Activated naive CD4-positive, alpha-beta T cell treated with anti-CD3 and anti-CD28 coated beads, Interleukin-2, amount 50 U/mL, for 16 hours (primary cell): ENCODE results near the gene ASCL5.

Experiments used
- DNase-seq: peaks from one replicate; pipeline ENCODE4 v3.0.0-alpha.2; 2020

The ASCL5 gene

DNA sequence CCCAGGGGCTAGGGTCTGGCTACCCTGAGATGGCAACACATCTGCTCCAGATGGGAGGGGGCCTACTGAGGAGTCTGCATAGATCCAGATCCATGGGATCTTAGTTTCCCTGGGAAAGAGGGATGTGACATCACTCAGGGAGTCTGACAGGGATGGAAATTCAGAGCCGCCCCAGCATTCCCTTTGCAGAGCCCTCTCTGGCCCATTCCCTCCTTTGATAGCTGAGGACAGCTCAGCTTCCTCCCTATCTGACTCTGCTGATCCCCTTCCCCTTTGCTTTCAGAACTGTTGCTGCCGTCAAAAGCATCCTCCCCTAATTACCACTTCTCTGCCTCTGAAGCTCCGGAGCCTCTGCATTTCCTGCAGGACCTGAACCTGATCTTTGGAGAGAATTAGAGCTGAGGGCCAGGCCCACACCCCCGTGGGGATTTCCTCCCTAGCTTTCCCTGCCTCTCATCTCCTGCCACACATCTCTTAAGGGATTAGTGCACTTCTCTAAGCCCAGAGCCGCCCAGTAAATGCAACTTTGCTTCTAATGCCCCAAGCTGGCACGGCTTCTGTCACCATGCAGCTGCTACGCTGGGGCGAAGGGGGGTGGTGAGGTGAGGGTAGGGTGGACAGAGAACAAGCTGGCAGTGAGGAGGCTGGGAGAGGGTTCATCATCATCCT lies 9.5 kb upstream of the ASCL5 start:
- no peak for DNase-seq

DNA sequence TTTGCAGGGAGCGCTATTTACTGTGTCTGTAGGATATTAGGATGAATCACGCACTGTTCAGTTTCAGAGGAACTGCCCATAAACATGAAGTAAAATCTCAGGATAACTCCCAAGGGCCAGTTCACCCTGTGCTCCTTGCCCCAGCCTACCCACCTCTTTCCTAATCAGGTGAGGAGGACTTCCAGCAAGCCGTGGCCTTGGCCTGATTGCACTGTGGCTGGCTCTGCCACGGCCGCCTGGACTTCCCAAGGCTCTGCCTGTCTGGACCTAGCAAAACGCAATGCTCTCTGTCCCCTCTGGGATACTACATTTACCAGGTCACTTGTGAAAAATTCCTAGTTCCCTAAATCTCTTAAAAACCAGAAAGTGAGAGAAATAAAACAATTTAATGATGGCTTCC lies 7.4 kb upstream of the ASCL5 start:
- no peak for DNase-seq

DNA sequence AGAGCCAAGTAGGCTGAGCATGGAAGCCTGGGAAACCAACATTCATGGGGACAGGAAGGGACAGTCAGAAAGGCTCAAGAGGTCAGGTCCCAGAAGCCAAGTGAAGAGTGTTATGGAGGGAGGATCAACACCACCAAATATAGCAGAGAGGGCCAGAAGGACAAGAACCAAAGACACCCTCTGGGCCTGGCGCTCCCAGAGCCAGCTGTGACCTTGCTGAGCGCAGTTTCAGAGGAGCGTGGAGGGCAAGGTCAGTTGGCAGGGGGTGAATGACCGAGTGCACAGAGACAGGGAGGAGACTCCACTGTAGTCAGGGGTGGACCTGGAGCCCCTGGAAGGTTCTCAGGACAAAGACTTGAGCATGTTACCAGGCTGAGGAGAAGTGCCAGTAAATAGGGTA lies 4.4 kb upstream of the ASCL5 start:
- DNase-seq = no peak

DNA sequence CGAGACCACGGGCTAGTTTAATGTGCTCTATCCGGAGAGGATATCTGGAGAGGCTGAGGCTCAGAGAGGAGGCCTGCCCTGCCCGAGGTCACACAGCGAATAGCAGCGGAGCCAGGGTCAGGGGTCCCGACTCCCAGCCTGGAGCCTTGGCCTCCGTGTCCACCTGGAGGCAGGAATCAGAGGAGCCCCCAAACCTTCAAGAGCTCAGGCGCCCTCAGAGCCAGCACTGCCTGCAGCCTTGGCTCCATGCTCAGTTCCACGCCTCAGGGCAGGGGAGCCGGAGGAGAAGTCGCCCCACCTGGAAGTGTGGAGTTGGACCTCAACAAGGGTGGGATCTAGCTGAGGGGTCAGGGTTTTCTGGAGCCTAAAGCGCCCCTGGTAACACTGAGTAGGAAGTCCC lies 2.0 kb upstream of the ASCL5 start:
- DNase-seq = no peak

DNA sequence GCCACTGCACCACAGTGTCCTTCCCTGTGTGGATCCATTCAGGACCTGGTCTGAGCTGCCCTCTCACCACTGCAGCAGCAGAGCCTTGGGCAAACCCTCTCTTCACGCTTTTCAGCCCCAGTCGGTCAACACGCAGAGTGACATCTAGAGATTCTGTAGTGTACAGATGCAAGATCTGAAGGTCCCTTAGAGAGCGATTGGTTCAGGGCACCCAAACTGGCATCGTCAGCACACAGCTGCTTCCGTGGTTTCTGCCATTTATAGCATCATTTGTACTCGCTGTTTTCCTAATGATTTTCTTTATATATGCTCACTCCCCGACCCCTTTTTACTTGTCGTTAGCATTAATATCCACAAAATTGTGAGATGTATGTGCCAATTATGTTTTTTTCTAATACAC lies 1.5 kb upstream of the ASCL5 start:
- no peak for DNase-seq

DNA sequence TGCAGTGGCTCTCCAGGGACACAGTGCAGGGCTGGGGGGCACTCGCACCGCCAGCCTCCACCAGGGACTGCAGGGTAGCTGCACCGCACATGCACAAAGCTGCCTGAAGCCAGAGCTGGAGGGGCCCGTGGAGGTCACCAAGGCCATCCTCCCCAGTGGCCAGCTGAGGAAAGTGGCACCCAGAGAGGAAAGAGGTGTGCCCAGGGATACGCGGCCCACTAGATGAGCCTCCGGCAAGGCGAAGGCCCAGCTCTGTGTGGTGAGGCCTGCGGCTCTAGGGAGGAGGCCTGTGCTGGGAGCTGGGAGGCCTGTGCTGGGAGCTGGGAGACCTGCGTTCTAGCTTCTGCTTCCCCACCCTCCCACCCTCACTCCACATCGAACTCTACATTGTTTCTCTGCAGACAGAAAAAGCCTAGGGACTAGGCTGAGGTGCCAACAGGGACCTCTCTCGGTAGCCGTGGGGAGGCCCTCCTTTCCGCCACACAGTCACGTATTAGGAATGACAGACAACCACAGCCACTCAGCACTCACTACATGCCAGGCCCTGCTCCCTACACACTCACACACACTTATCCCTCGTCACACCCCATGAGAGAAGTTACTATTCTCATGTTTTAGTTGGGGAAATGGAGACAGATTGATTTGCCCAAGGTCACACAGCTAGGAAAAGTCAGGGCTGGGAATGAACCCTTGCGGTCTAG lies 921 bp upstream of the ASCL5 start:
- DNase-seq = no peak

DNA sequence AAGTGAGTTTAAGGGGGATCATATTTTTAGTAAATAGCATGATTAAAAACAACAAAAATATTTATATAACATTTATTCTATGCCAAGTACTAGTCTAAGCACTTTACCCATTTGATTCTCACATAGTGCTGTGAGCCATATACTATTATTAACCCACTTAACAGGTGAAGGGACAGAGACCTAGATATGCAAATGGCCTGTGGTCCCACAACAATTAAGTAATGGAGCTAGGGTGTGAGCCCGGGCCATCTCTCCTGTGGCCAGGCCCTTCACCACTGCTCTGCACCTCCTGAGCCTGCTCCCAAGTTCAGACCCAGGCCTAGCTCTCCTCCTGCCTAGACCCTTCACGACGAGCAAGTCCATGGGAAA lies 537 bp downstream of the ASCL5 start:
- no peak for DNase-seq

DNA sequence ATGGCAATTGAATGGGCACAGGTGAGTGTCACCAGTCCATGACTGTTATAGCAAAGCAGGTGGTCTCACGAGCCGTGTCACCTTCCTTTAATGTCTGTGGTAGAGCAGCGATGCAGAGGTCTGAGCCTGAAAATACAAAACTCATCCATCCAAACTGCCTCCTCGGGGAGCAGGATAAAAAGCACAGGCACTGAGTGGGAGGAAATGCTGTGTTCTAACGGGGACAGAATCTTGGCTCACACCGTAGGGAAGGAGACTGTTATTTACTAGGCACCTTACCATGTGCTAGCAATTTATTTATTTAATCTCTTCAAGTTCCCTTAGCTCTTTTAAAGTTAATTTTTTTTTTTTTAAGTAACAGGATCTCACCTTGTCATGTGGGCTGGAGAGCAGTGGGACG lies 1.2 kb downstream of the ASCL5 start:
- DNase-seq = no peak

DNA sequence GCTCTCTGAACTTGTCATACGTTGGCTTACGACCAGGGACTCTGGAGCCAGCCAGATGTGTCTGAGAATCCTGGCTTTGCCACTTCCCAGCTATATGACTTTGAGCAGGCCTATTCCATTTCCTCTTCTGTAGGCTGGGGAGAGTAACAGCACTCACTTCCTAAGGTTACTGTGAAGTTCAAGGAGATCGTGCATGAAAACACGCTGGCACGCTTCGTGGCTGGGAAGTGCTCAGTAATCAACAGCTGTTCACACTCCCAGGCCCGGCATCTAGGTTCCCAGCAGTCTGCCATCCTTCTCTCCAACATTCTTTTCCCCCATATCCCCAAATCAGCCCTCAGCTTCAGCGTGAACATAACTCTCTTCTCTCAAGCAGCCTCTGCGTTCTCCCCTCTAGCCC lies 2.0 kb downstream of the ASCL5 start:
- no peak for DNase-seq

DNA sequence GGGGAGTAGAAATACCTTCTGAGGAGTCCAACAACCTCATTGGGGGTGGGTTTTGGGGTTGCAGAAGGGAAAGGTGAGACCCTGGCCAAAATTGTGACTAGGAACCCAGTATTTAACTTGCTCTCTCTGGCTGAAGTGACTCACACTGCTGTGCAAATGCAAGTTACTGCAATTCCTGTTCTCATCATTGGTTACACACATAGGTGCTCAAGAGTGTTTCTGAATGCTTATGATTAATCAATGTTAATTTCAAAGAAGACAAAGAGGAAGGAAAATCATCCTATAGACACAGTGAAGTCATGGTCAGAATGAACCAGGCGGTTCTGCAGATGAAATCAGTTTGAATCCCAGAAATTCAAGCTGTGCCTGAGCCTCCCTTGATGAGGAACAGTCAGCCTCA lies 3.1 kb downstream of the ASCL5 start:
- no peak for DNase-seq

DNA sequence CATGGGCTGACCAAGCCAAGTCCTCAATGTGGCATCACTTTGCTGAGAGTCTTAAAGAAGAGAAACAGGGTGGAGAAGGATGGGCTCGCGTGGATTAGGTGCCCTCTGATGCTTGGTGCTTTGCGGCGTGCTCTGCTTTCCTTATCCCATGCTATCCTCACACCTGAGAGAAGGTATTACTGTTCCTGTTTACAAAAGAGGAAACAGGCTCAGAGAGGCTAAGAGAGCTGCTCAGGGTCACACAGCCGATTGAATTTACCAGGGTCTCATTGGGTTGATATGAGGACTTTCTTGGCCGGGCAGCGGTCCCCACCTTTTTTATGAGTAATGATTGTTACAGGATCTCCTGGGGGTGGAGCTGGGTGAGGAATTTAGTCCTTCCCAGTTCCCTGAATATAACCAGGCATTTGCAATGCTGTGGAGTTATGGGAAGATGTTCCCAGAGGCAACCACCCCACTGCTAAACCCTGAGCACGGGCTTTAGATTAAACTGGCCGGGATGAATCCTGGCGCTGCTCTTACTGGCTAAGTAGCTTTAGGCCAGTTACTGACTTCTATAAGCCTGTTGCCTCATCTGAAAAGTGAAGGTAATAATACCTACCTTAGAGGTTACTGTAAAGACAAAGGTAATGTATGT lies 4.5 kb downstream of the ASCL5 start:
- no peak for DNase-seq

DNA sequence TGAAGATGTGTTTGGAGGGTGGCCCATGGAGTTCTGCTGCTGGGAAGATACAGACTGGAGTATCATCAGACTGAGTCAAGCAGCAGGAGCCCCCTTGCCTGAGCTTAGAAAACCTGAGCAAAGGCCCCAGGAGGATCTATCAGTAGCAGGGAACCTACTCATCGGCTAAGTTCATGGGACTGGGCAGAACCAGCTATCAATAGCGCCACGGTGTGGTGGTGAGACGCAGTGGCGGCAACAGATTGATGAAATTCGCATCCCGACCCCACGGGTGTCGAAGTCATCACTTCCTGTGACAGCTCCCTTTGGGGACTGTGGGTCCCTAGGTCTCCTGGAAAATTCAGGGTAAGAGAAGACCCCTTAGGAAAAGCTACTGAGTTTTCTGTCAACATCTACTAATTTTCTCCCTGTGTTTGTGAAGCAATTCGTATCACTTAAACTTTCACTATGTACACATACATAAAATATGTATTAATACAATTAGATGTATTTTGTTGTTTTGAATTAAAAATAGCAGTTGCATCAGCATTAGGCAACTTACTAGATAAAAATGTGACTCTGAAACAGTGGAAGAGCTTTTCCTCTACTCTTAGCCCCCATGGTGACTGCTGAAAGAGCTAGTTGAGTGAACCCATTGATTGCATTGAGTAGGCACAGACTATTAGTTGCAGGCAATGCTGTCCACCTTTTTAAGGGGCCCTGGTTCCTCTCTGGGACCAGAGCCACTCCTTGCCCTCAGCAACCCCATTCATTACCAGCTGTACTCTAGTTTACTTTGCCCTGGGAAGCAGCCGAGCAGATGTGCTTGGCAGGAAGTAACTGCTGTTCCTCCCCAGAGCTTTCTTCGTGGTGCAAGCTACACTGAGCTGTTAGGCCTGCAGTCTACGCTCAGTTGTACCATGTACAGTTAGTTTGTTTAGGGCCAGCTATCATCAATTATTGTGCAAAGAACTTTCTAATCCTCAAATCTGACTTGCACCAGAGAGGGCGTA lies 7.5 kb downstream of the ASCL5 start:
- DNase-seq = peak; percentile 51

DNA sequence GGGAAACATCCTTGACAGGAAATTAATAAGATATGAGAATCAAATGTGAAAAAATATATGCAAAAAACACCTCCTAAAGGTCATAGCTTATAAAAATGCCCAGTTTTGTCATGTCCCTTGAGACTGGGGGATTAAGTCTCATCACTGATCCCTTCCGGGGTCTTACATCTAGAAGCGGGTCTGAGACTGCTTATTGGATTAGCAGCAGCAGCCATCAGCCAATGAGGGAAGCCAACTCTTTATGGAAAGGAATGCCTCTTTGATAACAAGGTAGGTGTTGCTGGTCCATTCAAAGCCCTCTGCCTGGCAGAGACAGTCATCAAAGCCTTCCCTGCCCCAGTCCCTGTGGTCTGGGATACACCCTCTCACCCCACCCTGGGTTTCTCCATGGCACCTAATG lies 10.9 kb downstream of the ASCL5 start:
- no peak for DNase-seq

DNA sequence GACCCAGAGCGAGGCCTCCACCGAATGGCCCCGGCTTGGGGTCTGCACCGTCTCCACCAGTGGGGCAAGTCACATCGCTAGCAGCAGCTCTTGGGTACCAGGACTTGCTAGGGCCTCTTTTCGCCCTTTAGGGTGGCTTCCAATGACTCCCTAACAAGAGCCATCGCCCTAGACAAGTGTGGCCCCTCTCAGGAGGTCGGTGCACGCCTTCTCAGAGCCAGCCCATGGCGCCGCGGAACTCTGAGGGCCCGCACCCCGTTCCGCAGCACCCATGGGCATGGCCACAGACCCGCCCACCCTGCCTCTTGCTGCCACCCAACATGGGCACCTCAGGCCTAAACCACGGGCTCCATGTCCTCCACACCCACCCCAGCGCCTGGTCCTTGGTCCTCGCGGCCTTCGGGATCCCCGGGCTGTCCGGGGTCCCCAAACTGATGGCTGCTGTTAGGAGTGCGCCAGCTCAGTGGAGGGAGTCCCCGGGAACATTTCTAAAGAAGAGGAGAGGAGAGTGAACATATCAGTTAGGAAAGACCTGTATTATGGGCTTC lies 11.5 kb downstream of the ASCL5 start:
- no peak for DNase-seq

DNA sequence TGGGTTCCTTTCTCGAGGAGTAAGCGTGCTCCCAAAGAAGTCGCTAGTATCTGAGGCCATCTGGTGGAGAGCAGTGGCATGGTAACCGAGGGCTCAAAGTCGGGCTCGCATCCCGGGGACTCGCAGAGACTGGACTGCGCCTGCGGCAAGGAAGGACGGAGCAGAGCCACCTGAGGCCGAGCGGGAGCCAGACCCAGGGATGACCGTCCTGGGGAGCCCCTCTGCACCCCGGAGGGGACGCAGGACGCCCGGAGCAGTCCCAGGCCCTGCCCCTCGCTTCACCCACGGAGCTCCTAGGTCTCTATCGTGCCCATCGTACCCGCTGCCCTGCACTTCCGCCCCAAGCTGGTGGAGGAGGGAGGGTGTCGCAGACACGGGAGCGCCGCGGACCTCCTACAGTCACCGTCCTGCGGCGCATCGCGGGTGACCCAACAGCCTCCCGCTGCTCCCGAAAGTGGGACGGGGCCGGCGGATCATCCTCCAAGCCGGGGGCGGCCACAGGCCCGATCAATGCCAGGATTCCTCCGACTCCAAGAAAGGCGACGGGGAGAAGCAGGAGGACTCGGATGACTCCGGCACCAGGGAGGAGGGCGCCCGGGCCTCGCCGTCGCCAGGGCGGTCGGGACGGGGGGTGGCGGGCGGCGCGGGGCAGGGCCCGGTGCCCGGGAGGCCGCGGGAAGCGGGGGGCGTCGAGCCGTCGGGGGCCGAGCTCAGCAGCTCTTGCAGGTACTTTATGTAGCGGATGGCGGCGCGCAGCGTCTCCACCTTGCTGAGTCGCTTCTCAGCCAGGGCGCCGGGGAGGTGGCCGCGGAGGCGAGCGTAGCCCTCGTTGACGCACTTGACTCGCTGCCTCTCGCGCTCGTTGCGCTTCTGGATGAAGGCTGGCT lies 12.5 kb downstream of the ASCL5 start:
- peak; percentile 75 for DNase-seq

DNA sequence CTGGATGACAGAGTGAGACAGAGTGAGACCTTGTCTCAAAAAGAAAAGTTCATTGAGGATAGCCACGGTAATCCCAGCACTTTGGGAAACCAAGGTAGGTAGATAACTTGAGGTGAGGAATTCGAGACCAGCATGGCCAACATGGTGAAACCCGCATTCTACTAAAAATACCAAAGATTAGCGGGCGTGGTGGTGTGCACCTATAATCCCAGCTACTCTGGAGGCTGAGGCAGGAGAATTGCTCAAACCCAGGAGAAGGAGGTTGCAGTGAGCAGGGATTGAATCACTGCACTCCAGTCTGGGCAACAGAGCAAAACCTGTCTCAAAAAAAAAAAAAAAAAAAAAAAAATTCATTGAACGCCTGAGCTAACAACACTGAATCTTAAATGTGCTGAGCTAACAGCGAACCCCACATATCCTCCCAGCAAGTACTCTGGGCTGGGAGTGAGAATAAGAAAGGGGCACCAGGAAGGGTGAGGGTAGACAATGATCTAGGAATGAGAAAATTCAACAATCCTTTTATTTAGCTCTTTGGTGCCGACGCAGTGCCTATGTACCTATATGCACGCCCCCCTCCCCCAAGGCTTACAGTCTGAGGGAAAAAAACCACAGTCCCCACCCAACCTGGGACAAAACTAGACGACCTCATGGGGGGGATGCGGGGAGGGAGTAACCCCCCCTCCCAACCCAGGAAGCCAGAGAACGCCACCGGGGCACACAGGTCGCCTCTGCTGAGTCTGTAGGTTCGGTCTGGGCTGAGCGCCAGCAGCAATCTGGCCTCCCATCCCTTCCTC lies 13.3 kb downstream of the ASCL5 start:
- DNase-seq = no peak

DNA sequence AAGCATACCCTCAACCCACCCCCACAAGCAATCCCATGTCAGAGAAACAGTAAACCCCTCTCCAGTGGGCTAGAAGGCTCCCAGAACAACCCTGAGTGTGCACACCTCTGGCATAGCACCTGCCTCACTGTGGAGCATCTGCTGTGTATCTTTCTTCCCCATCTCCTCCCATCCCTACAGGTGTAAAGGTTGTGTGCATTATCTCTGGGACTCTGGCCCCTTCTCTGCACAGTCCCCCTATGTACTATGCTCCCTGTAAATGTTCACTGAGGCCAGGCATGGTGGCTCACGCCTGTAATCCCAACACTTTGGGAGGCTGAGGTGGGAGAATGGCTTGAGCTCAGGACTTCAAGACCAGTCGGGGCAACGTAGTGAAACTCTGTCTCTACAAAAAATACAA lies 14.1 kb downstream of the ASCL5 start:
- DNase-seq = no peak

DNA sequence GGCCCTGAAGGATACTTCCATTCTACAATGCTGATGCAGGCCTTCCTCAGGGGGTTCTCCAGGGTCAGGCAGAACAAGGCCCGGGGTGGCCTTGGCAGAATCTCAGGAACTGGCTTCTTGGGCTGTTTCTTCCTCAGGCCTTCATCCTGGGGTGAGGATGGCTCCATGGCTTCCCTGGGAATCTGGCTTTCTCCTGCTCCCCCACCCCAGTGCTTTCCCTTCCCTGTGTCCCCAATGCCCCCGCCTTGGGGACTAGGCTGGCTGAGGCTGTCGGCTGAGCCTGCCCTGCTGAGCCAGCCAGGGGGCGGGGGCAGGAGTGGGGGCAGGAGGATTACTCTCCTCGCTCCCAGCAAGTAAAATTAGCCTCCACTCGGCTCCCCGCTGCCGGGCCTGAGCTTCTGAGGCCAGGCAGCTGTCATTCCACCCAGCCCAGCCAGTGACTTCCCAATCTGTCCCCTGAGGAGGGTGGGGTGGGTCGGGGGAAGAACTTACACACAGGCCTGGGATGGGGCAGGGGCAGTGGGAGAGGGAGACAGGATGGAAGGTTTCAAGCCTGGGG lies 14.7 kb downstream of the ASCL5 start, which contains the start of gene CACNA1S:
Gene CACNA1S (minus strand): TSS at position 254 of the 559 bp plus-strand sequence. CDS start 87 bp downstream, at position 167.
- DNase-seq = no peak

DNA sequence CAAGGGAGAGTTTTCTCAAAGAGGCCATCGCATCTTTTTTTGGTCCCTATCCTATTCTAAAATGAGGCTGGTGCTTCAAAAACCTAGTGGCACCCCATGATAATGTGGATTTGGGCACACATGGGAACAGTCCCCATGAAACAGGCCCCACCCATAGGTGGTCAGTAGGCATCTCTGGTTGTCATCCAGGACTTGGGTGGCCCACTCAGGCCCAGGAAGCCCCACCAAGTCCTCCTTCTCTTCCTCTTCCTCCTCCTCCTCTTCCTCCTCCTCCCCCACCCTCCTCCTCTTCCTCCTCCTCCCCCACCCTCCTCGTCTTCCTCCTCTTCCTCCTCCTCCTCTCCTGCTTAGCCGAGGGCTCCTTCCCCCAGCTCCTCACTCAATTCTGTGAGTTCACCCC lies 15.3 kb downstream of the ASCL5 start:
- no peak for DNase-seq

DNA sequence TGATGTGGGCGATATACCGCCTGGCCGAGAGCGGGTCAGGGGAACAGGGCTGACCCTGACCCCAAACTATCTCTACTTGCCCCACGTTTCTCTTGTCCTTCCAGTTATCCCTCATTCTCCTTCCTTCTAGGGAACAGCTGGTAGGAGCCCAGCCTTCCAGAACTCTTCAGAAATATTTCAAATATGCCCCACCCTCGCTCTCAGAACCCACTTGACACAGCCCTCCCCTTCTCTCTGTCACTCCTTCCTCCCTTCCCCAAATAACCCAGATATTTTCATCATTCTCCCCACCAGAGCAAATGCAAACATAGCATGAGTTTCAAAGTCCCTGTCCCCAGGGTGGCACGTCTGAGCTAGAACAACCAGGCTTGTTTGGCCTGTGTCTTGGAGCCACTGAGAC lies 15.8 kb downstream of the ASCL5 start:
- no peak for DNase-seq

DNA sequence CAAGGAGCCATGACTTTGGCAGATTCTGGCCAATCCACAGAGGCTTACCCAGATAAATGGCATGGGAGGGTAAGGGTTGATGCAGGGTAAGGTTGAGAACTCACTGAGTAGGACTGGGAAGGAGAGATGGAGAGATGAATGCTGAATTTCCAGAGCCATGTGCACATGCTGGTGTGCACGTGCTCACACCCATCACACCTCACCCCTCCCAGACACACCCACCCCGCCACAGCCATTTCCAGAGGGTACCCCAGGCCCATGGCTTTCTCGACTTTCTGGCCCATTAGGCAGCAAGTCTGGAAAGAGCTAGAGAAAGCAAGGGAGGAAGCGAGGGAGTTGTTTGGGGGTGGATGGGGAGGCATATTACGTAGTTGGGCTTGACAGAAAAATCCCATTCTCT lies 16.4 kb downstream of the ASCL5 start:
- no peak for DNase-seq
